C4-2B (cell line): ENCODE data around the gene ZNF407.

Source experiments
- CTCF ChIP-seq: fragments of 450-650 bp; conservative IDR thresholded peaks from 2 replicates; pipeline ENCODE4 v1.5.1; 2017; ENCODE audit warnings: mild to moderate bottlenecking
- ZFX ChIP-seq: fragments of 450-650 bp; IDR thresholded peaks from 2 replicates; pipeline ENCODE4 v1.6.1; 2017

GRCh38 chr18:74683573-74683972 lies 85.9 kb downstream of the ZNF407 start:
- TF ChIP-seq ZFX (no peak), CTCF (no peak)
